GM18867 (cell line): ENCODE measurements around the gene PKP4.
"Not testable (repeated sequence)": the region's sequence is repeated elsewhere in the genome, so short reads cannot be mapped to it uniquely, and the experiment has no call there.

ENCODE experiments used
- ATAC-seq: cut with Tn5 transposase; IDR thresholded peaks from one replicate; pipeline ENCODE4 v1.9.1; 2021; ENCODE audit warnings: mild to moderate bottlenecking, moderate library complexity; ENCODE audit not compliant: unreplicated experiment

Gene PKP4

GRCh38 chr2:158671360-158672245 lies 214.9 kb downstream of the PKP4 start:
- no peak for ATAC-seq

- no peak for ATAC-seq
These were observed 219.5 kb downstream of the PKP4 start for GRCh38 chr2:158676295-158676694.

GRCh38 chr2:158676696-158677095 lies 219.9 kb downstream of the PKP4 start:
- no peak for ATAC-seq

GRCh38 chr2:158677542-158677941 lies 220.8 kb downstream of the PKP4 start:
- no peak for ATAC-seq

- no peak for ATAC-seq
These were observed 225.1 kb downstream of the PKP4 start for GRCh38 chr2:158681816-158682215.

- ATAC-seq = no peak
These were observed 228.9 kb downstream of the PKP4 start for GRCh38 chr2:158685646-158686045.

GRCh38 chr2:158686210-158686691 lies 229.5 kb downstream of the PKP4 start:
- no peak for ATAC-seq

GRCh38 chr2:158687315-158687714 lies 230.6 kb downstream of the PKP4 start:
- no peak for ATAC-seq

GRCh38 chr2:158688721-158689120 lies 232.0 kb downstream of the PKP4 start:
- no peak for ATAC-seq

GRCh38 chr2:158689391-158689790 lies 232.6 kb downstream of the PKP4 start:
- no peak for ATAC-seq

GRCh38 chr2:158690823-158691222 lies 234.1 kb downstream of the PKP4 start:
- ATAC-seq = no peak

- ATAC-seq = no peak
These were observed 234.9 kb downstream of the PKP4 start for GRCh38 chr2:158691619-158692018.

GRCh38 chr2:158692372-158693103 lies 235.8 kb downstream of the PKP4 start:
- no peak for ATAC-seq

- ATAC-seq = no peak
These were observed 236.7 kb downstream of the PKP4 start for GRCh38 chr2:158693476-158693875.

GRCh38 chr2:158695305-158695704 lies 238.6 kb downstream of the PKP4 start:
- no peak for ATAC-seq

- ATAC-seq = not testable (repeated sequence)
These were observed 239.0 kb downstream of the PKP4 start for GRCh38 chr2:158695744-158696143.

- no peak for ATAC-seq
These were observed 242.6 kb downstream of the PKP4 start for GRCh38 chr2:158699323-158699722.

GRCh38 chr2:158701101-158701500 lies 244.3 kb downstream of the PKP4 start:
- ATAC-seq = no peak

GRCh38 chr2:158702740-158703139 lies 246.0 kb downstream of the PKP4 start:
- no peak for ATAC-seq

- not testable (repeated sequence) for ATAC-seq
These were observed 248.1 kb downstream of the PKP4 start for GRCh38 chr2:158704724-158705465.
